ENCODE measurements around the gene MEIS1.

DNA sequence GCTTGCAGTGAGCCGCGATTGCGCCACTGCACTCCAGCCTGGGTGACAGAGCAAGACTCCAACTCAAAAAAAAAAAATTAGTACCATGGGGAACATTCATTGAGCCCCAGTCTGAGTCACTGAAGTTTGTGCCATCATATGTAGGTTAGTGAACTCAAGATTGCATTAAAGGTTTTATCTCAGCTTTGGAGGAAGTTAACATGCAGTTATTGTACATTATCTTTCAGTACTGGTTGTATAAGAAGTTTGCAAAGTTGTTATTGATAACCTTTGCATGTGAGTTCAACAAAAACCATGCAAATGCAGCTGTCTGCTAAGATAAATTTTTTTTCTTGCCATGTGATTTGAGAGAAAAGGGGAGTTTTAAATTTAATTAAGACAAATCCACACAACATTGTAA is 95.7 kb downstream of the MEIS1 start:
- no peak for TF ChIP-seq POLR2AphosphoS5 (IDR thresholded peaks at IDR 0.05; ENCODE audit: low read depth, low read length)
- no peak for TF ChIP-seq TAF1 (IDR thresholded peaks at IDR 0.05; ENCODE audit: borderline replicate concordance, low read depth, low read length)
- TF ChIP-seq POLR2A (IDR thresholded peaks at IDR 0.05; ENCODE audit: low read depth, low read length): no peak

Data from GM12892 (cell line).